Hippocampal formation (tissue), 2 donors: Measurements from ENCODE around the gene STX12.

Experiments used
- DNase-seq, 2 donors: peaks; one replicate each; lab custom pipeline; 2025; lab: John Stamatoyannopoulos, UW

Gene STX12

DNA sequence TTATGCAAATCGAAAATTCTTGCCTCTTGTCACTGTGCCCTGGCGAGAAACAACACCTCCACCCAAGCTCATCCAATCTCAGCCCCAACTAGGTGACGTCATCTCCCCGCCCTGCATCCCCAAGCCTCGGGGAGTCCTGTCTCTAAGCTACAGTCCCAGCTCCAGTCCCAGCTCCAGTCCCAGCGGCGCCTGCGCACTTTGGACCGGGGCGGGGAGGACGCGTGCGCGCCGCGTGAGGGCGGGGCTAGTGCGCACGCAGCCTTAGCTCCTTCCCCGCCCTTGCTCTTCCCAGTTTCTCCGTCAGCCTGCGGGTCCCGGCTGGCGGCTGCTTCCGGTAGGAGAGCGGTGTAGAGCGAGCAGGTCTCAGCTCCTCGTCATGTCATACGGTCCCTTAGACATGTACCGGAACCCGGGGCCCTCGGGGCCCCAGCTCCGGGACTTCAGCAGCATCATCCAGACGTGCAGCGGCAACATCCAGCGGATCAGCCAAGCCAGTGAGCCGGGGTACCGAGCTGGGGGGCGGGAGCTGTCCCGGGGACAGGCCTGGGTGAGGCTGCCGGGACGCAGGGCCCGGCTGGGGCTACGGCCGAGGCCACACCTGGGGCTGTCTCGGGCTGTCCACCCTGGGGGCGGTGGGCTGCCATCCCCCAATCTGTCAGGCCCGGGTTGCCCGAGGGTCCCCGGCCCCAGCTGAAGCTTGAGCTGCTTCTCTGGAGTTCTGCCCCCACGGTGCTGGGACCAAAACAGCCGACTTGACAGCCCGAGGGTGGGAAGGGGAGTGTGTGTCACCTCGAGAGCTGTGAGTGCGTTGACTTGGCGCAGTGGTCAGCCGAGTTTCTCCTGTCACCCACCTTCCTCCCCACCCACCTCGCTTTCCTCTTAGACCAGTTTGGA is at the start of gene STX12:
Gene STX12, plus strand, starts transcription at position 288 of the 894 bp plus-strand sequence. Its CDS starts 89 bp downstream, at position 377.
- peak; percentile 96 for DNase-seq

- no peak for DNase-seq
Measured at GRCh38 chr1:27724961-27725373, 48.1 kb upstream of the STX12 start.

DNA sequence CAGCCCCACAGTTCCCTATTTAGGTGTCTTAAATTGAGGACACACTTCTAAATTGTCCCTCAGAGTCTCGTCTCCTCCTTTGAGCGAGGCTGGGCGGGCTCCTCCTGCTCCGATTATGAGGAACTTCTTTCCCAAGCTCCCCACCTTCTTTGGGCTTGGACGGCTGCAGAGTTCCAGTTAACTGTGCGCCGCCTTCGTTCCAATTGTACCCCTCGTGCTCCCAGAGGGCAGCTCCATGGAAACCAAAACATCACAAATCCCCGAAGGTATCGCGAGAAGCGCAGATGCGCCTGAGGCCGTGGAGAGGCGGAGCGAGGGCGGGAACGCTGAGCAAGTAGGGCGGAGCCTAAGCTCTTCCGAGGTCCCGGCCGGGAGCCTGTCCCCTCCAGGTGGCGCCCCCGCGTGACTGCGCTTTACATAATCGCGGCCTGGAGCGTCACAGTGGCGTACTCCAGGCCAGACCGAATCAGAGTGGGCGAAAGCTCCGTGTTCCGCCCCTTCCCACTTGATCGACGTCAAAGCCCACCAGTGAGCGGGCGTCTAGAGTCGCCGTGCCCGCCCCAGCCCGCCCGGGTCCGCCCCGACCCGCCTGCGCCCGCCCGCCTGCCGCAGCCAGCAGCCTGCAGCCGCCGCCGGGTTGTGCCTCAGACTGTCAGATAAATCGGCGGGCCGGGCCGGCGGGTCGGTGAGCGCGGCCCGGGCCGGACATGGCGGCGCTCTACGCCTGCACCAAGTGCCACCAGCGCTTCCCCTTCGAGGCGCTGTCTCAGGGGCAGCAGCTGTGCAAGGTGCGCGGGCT is 47.4 kb upstream of the STX12 start, which contains the start of gene FAM76A:
Gene FAM76A, plus strand, starts transcription at position 588 of the 799 bp plus-strand sequence. Its CDS starts 120 bp downstream, at position 708.
- DNase-seq = peak; percentile 99

- peak in 1 of 2 donors; percentile 54 for DNase-seq
Measured at GRCh38 chr1:27726173-27727044, 46.6 kb upstream of the STX12 start.

GRCh38 chr1:27727126-27727525 is 45.9 kb upstream of the STX12 start:
- no peak for DNase-seq

DNA sequence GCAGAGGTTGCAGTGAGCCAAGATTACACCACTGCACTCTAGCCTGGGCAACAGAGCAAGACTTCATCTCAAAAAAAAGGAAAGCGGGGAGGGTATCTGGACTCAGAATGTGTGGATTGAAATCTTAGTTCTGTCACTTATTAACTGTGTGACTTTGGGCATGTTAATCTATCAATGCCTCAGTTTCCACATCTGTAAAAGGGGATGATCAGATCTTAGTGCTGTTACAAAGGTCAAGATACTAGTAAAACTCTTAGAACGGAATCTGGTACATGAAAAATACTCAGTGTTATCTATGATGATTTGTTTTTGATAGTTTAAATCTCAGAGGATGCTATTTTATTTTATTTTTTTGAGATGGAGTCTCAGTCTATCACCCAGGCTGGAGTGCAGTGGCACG is 36.8 kb upstream of the STX12 start:
- DNase-seq = no peak

- DNase-seq = no peak
Measured at GRCh38 chr1:27741121-27741520, 31.9 kb upstream of the STX12 start.

DNA sequence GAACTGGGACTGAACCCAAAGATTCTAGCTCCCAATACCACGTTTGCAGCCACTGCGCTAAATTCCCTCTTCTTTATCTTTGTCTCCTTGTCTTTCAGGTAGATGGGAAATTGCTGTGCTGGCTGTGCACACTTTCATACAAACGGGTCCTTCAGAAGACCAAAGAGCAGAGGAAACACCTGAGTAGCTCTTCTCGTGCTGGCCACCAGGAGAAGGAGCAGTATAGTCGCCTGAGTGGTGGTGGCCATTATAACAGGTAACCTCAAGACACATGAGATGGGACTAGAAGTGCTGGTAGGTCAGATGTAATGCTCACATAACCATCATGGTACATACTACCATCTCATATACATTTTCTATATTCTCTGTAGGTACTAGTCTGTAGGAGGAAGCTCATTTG is 28.5 kb upstream of the STX12 start:
- no peak for DNase-seq

GRCh38 chr1:27745466-27745865 is 27.6 kb upstream of the STX12 start:
- no peak for DNase-seq

GRCh38 chr1:27752360-27752759 is 20.7 kb upstream of the STX12 start:
- DNase-seq = no peak

- DNase-seq = no peak
Measured at GRCh38 chr1:27755286-27755685, 17.7 kb upstream of the STX12 start.

DNA sequence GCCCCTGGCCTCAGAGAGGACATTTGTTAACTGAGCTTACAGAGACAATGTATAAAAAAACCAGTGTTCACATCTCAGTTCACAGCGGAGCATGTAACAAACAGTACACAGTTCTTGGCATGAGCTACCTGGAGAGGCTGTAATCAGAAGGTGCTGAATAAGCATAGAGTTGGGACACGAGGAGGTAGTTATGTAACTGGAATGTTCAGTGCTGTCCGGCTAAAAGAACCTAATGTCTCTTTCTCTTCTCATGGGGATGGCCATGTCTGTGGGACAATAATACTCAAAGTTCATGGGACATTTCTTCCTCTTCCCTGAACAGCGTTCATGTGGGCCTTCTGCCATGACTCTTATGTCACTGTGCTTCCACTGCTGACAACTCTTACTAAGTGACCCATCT is 17.2 kb upstream of the STX12 start:
- DNase-seq = no peak

DNA sequence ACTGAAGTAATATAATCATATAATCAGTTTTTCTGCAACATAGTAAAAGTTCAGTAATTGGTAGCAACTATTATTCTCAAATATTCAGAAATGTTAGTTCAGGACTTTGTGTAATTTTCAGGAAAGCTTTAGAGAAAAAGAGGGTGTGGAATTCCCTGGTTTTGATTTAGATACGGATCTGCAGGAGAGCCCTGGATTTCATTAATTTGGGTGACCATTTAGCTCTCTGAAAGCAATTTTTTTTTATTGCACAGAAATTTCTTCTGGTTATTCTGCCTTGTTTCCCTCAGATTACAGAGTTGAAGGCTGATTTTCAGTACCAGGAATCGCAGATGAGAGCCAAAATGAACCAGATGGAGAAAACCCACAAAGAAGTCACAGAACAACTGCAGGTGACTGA is 13.8 kb upstream of the STX12 start:
- DNase-seq = no peak

GRCh38 chr1:27760426-27760825 is 12.6 kb upstream of the STX12 start:
- no peak for DNase-seq

DNA sequence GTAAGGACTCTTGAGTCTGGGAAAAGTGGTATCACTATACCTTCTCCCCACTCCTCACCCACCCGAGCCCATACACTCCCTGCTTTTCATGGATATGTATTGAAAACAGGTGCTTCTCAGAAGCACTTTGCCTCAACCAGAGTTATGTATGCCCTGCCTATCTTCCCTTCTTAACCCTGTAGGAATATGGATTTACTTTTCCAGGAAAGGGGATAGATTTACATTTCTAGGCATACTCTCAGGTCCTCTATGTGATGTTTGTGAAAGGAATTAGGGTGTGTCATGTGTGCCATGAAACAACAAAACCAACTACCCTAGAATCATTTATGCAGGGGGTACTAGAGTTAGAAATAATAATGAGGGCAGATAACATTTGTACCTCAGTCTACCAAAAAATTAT is 11.0 kb upstream of the STX12 start:
- DNase-seq = no peak

GRCh38 chr1:27763358-27763757 is 9.7 kb upstream of the STX12 start:
- no peak for DNase-seq

DNA sequence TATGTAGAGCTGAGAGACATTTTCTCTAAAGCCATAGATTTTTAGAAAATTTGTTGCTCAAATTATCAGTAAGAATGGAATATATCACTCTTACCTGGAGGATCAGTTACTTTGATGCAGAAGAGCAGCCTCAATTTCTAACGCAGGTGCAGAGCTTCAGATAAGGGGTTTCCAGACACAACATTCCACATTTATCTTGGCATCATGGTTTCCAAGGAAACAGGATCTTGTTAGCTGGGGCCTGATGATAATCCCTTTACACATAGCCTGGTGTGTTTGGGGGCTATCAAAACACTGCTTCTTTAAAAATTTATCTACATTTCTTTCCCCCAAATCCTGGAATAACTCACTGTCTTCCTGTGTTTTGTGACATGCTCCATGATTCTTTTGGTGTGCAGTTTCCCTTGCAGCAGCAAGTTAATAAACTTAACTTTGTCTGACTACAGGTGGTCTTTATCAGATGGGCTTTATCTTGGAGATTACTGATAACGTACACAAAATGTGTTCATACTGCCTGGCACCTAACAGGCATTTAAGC is 2.7 kb upstream of the STX12 start:
- no peak for DNase-seq

DNA sequence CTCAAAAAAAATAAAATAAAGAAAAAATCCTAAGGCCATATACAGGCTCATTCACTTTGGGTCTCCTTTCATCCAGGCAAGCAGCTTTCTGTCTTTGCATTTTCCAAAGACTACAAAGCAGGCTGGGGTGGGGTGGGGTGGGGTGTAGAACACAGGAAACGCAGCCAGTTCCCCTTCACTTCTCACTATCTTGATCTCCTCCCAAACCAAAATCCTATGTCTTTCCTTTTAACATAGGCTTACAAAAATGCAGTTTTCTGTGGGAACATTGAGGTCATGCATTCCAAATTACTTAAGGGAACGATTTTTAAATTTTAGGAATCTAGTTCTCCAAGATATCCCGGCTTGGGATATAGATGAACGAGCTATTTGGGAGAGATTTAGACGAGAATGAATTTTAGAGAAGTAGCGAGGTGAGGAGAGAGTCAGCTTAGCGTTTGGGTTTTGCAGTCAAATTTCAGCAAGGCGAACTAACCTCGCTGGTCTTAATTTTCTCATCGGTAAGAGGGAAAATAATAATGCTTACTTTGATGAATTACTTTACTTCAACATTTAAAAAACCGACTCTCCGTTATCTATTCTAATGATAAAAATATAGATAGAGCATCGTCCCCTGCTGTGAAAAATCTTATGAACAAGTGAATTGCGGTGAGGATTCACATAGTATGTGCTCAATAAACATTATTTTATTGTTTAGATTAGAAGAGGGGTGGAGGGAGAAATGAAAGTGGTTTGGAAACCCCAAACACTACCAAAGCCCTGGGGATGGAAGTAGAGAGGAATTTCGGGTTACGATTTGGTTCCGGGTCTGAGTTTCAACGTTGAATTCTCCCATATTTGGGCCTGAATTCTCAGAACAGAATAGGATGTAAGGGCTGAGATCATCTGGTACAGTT is 735 bp upstream of the STX12 start:
- DNase-seq = no peak

- no peak for DNase-seq
Measured at GRCh38 chr1:27773826-27774445, 917 bp downstream of the STX12 start.

GRCh38 chr1:27774654-27775053 is 1.6 kb downstream of the STX12 start:
- no peak for DNase-seq
